ENCODE data around the gene RUFY2.
"Not testable (repeated sequence)": the region's sequence is repeated elsewhere in the genome, so short reads cannot be mapped to it uniquely, and the experiment has no call there.

The RUFY2 gene

GRCh38 chr10:68327889-68328786 lies 78.9 kb downstream of the RUFY2 start:
- peak; percentile 69 for DNase-seq (ENCODE audit: low spot score)

GRCh38 chr10:68324396-68324795 lies 82.7 kb downstream of the RUFY2 start:
- DNase-seq (ENCODE audit: low spot score), result not testable (repeated sequence)

- DNase-seq (ENCODE audit: low spot score), result no peak
Observed at GRCh38 chr10:68318331-68319059, 88.6 kb downstream of the RUFY2 start.

- DNase-seq (ENCODE audit: low spot score), result no peak
Observed at GRCh38 chr10:68315582-68315981, 91.5 kb downstream of the RUFY2 start.

GRCh38 chr10:68314930-68315329 lies 92.1 kb downstream of the RUFY2 start:
- not testable (repeated sequence) for DNase-seq (ENCODE audit: low spot score)

GRCh38 chr10:68310531-68310930 lies 96.5 kb downstream of the RUFY2 start:
- DNase-seq (ENCODE audit: low spot score), result no peak

- no peak for DNase-seq (ENCODE audit: low spot score)
Observed at GRCh38 chr10:68305854-68306253, 101.2 kb downstream of the RUFY2 start.

- DNase-seq (ENCODE audit: low spot score), result no peak
Observed at GRCh38 chr10:68303849-68304412, 103.1 kb downstream of the RUFY2 start.

- no peak for DNase-seq (ENCODE audit: low spot score)
Observed at GRCh38 chr10:68302871-68303270, 104.2 kb downstream of the RUFY2 start.

GRCh38 chr10:68302503-68302823 lies 104.6 kb downstream of the RUFY2 start:
- no peak for DNase-seq (ENCODE audit: low spot score)

- DNase-seq (ENCODE audit: low spot score), result peak; percentile 57
Observed at GRCh38 chr10:68301790-68302502, 105.1 kb downstream of the RUFY2 start.

- no peak for DNase-seq (ENCODE audit: low spot score)
Observed at GRCh38 chr10:68301301-68301700, 105.8 kb downstream of the RUFY2 start.

GRCh38 chr10:68296843-68297663 lies 110.0 kb downstream of the RUFY2 start:
- DNase-seq (ENCODE audit: low spot score), result no peak

All from hepatic stellate cell (primary cell).